IMR-90 (cell line): ENCODE results near the gene BRD1. TPM values are rescaled to one million over a fixed set of nuclear protein-coding genes. Genes with fewer than 3 reads are reported as not detected.

Experiments
- ATAC-seq: fragments of 200-7000 bp; cut with Tn5 transposase; 2 replicates; pipeline ENCODE4 v1.9.1; 2020; ENCODE audit warnings: low read depth, mild to moderate bottlenecking, moderate library complexity
- BruUV-seq: library from RNA; stranded (reverse); fragments of 400-500 nt; replicated peaks from 2 replicates; lab custom pipeline; 2021; lab: Mats Ljungman, UMichigan
- CTCF ChIA-PET: fragments of 300-600 bp; formaldehyde crosslinking; extraction: SDS; loops from one replicate; lab custom pipeline; 2021; ENCODE audit warnings: antibody characterized with exemption; lab: Yijun Ruan, JAX
- POLR2A ChIA-PET: fragments of 300-600 bp; sonication (Branson Sonifier 250); formaldehyde crosslinking; loops from one replicate; lab custom pipeline; 2022; ENCODE audit warnings: antibody characterized with exemption; ENCODE audit not compliant: unreplicated experiment; lab: Charles Lee
- DNase-seq: peaks from one replicate; pipeline ENCODE4 v3.0.0; 2013
- H2AFZ ChIP-seq: replicated peaks from 2 replicates; pipeline ENCODE3; 2013; ENCODE audit warnings: low read length, mild to moderate bottlenecking; ENCODE audit not compliant: poor library complexity
- H2AK5ac ChIP-seq: 2 replicates; pipeline ENCODE4 v1.6.1; 2013; ENCODE audit warnings: low read depth, low read length, inconsistent platforms
- H2AK9ac ChIP-seq: replicated peaks from 2 replicates; pipeline ENCODE3; 2013; ENCODE audit warnings: mild to moderate bottlenecking, low read depth, low read length, moderate library complexity; ENCODE audit not compliant: poor library complexity
- H2BK120ac ChIP-seq: 2 replicates; pipeline ENCODE4 v1.6.1; 2013; ENCODE audit warnings: low read depth, low read length, inconsistent platforms
- H2BK15ac ChIP-seq: 3 replicates; pipeline ENCODE4 v1.6.1; 2013; ENCODE audit warnings: low read depth, low read length, inconsistent platforms
- H2BK20ac ChIP-seq: 2 replicates; pipeline ENCODE4 v1.6.1; 2013; ENCODE audit warnings: low read depth, mild to moderate bottlenecking, inconsistent platforms, low read length, moderate library complexity
- H2BK5ac ChIP-seq: 2 replicates; pipeline ENCODE4 v1.6.1; 2013; ENCODE audit warnings: mild to moderate bottlenecking, low read depth, low read length, inconsistent platforms; ENCODE audit not compliant: poor library complexity, severe bottlenecking
- H3K14ac ChIP-seq: replicated peaks from 2 replicates; pipeline ENCODE4 v1.6.1; 2013; ENCODE audit warnings: low read depth, low read length, inconsistent platforms
- H3K18ac ChIP-seq: 2 replicates; pipeline ENCODE4 v1.6.1; 2013; ENCODE audit warnings: low read depth, low read length, control low read depth
- H3K23ac ChIP-seq: 2 replicates; pipeline ENCODE4 v1.6.1; 2013; ENCODE audit warnings: low read depth, low read length, inconsistent platforms
- H3K27ac ChIP-seq: 2 replicates; pipeline ENCODE4 v1.5.1; 2013; ENCODE audit warnings: mild to moderate bottlenecking, control low read depth, low read length; ENCODE audit not compliant: insufficient read depth
- H3K27me3 ChIP-seq: 2 replicates; pipeline ENCODE4 v1.6.1; 2013; ENCODE audit warnings: low read length; ENCODE audit not compliant: control insufficient read depth, insufficient read depth
- H3K36me3 ChIP-seq: 2 replicates; pipeline ENCODE4 v1.6.1; 2013; ENCODE audit warnings: low read length, mixed read lengths; ENCODE audit not compliant: control insufficient read depth, insufficient read depth
- H3K4ac ChIP-seq: 2 replicates; pipeline ENCODE4 v1.6.1; 2013; ENCODE audit warnings: low read depth, low read length, inconsistent platforms
- H3K4me1 ChIP-seq: 2 replicates; pipeline ENCODE4 v1.6.1; 2013; ENCODE audit warnings: low read length, mixed read lengths; ENCODE audit not compliant: control insufficient read depth, insufficient read depth
- H3K4me2 ChIP-seq: 2 replicates; pipeline ENCODE4 v1.6.1; 2013; ENCODE audit warnings: low read depth, mild to moderate bottlenecking, control low read depth, low read length, moderate library complexity
- H3K4me3 ChIP-seq: 2 replicates; pipeline ENCODE4 v1.5.1; 2013; ENCODE audit warnings: low read depth, mild to moderate bottlenecking, control low read depth, low read length, moderate library complexity; ENCODE audit not compliant: insufficient read depth
- H3K56ac ChIP-seq: 2 replicates; pipeline ENCODE4 v1.6.1; 2013; ENCODE audit warnings: low read length, inconsistent platforms; ENCODE audit not compliant: insufficient read depth; ENCODE audit errors: extremely low read depth
- H3K79me1 ChIP-seq, 2 experiments: 2 replicates each; pipeline ENCODE4 v1.6.1; 2013; ENCODE audit warnings: low read length in 2 of 2, inconsistent platforms in 1 of 2, low read depth in 1 of 2
- H3K9ac ChIP-seq: 2 replicates; pipeline ENCODE4 v1.6.1; 2013; ENCODE audit warnings: low read depth, low read length, control low read depth
- H3K9me1 ChIP-seq: 2 replicates; pipeline ENCODE4 v1.6.1; 2013; ENCODE audit warnings: low read length, inconsistent platforms; ENCODE audit not compliant: insufficient read depth
- H3K9me3 ChIP-seq: 2 replicates; pipeline ENCODE4 v1.6.1; 2013; ENCODE audit warnings: low read length; ENCODE audit not compliant: control insufficient read depth, insufficient read depth
- H4K20me1 ChIP-seq: 2 replicates; pipeline ENCODE4 v1.6.1; 2013; ENCODE audit warnings: low read length, inconsistent platforms; ENCODE audit not compliant: insufficient read depth
- H4K5ac ChIP-seq: 2 replicates; pipeline ENCODE4 v1.6.1; 2013; ENCODE audit warnings: mild to moderate bottlenecking, low read depth, low read length, control low read depth
- H4K8ac ChIP-seq, 2 experiments: 2 replicates each; pipeline ENCODE4 v1.6.1; 2013; ENCODE audit warnings: low read depth in 2 of 2, low read length in 2 of 2, control low read depth in 1 of 2, inconsistent platforms in 1 of 2
- H4K91ac ChIP-seq: 2 replicates; pipeline ENCODE4 v1.6.1; 2013; ENCODE audit warnings: low read depth, low read length, inconsistent platforms; ENCODE audit not compliant: insufficient read depth
- BHLHE40 ChIP-seq: fragments of 150-350 bp; IDR thresholded peaks from 2 replicates; pipeline ENCODE4 v1.6.1; 2016; ENCODE audit warnings: mild to moderate bottlenecking, low read depth, low read length
- CEBPB ChIP-seq: IDR thresholded peaks from 2 replicates; pipeline ENCODE4 v1.6.1; 2012; ENCODE audit warnings: low read depth, low read length, improper control_type of control experiment
- CHD1 ChIP-seq: IDR thresholded peaks from 2 replicates; pipeline ENCODE4 v1.6.1; 2012; ENCODE audit warnings: low read depth, low read length, improper control_type of control experiment
- CTCF ChIP-seq: conservative IDR thresholded peaks from 2 replicates; pipeline ENCODE4 v1.5.1; 2012; ENCODE audit warnings: mild to moderate bottlenecking, low read depth, low read length, improper control_type of control experiment
- ELK1 ChIP-seq: fragments of 150-350 bp; IDR thresholded peaks from 2 replicates; pipeline ENCODE4 v1.6.1; 2016; ENCODE audit warnings: low read depth, mild to moderate bottlenecking, low read length, moderate library complexity, borderline replicate concordance
- FOS ChIP-seq: fragments of 150-350 bp; IDR thresholded peaks from 2 replicates; pipeline ENCODE4 v1.6.1; 2016; ENCODE audit warnings: low read depth, low read length
- MAFK ChIP-seq: IDR thresholded peaks from 2 replicates; pipeline ENCODE4 v1.6.1; 2012; ENCODE audit warnings: low read depth, low read length, improper control_type of control experiment
- MAZ ChIP-seq: IDR thresholded peaks from 2 replicates; pipeline ENCODE4 v1.6.1; 2012; ENCODE audit warnings: low read depth, mild to moderate bottlenecking, low read length, improper control_type of control experiment, moderate library complexity, borderline replicate concordance
- MXI1 ChIP-seq: IDR thresholded peaks from 2 replicates; pipeline ENCODE4 v1.6.1; 2012; ENCODE audit warnings: low read depth, mild to moderate bottlenecking, low read length, moderate library complexity, borderline replicate concordance
- NFE2L2 ChIP-seq: fragments of 150-350 bp; IDR thresholded peaks from 2 replicates; pipeline ENCODE4 v1.6.1; 2016; ENCODE audit warnings: low read depth, mild to moderate bottlenecking, low read length
- POLR2A ChIP-seq: IDR thresholded peaks from 2 replicates; pipeline ENCODE4 v1.6.1; 2012; ENCODE audit warnings: mild to moderate bottlenecking, low read depth, low read length
- RAD21 ChIP-seq: IDR thresholded peaks from 2 replicates; pipeline ENCODE4 v1.6.1; 2012; ENCODE audit warnings: low read length, improper control_type of control experiment
- RCOR1 ChIP-seq: IDR thresholded peaks from 2 replicates; pipeline ENCODE4 v1.6.1; 2012; ENCODE audit warnings: mild to moderate bottlenecking, low read length, improper control_type of control experiment; ENCODE audit not compliant: insufficient replicate concordance
- RFX5 ChIP-seq: IDR thresholded peaks from 2 replicates; pipeline ENCODE4 v1.8.0; 2012; ENCODE audit warnings: low read depth, mild to moderate bottlenecking, low read length, moderate library complexity
- SMC3 ChIP-seq: fragments of 150-350 bp; IDR thresholded peaks from 2 replicates; pipeline ENCODE4 v1.6.1; 2016; ENCODE audit warnings: low read depth, mild to moderate bottlenecking, antibody characterized with exemption, low read length, moderate library complexity
- USF2 ChIP-seq: fragments of 150-350 bp; IDR thresholded peaks from 2 replicates; pipeline ENCODE4 v1.6.1; 2017; ENCODE audit warnings: mild to moderate bottlenecking, antibody characterized with exemption, low read length, low read depth
- WGBS, 2 experiments: methylation state at CpG; one replicate each; pipeline versions ENCODE4 v1.1.5 to v1.1.7; 2013; ENCODE audit warnings: missing lambda C conversion rate in 2 of 2; ENCODE audit not compliant: insufficient read length in 1 of 2; ENCODE audit errors: extremely low coverage in 2 of 2; 5-methylcytosine and 5-hydroxymethylcytosine counted together
- dilution Hi-C: fragments of 300-500 bp; cut with HindIII; formaldehyde crosslinking; loops from one replicate; pipeline ENCODE4 v1.14.3; 2018; ENCODE audit warnings: low sequenced_read_pairs; ENCODE audit not compliant: unreplicated experiment
- in situ Hi-C: fragments of 300-500 bp; cut with MboI; formaldehyde crosslinking; loops from 3 replicates; pipeline ENCODE4 v1.14.3; 2019; ENCODE audit warnings: low sequenced_read_pairs, inconsistent platforms, mixed read lengths
- intact Hi-C: fragments of 100-400 bp; cut with micrococcal nuclease; formaldehyde crosslinking; loops from 2 replicates; pipeline ENCODE4 v1.10.0; 2022
- polyA plus RNA-seq, 3 experiments: library from polyadenylated mRNA; depleted of rRNA; stranded (reverse); fragments of >200 nt; gene quantifications; 2 replicates each; pipeline ENCODE4 v1.2.3, GENCODE V29; 2012; ENCODE audit warnings: low replicate concordance in 1 of 3
- total RNA-seq: library from RNA; depleted of rRNA; stranded (reverse); fragments of >200 nt; gene quantifications from 2 replicates; pipeline ENCODE4 v1.2.3, GENCODE V29; 2012

Gene BRD1
- total and polyA plus RNA-seq, 2 of the 4 experiments (the other 2 are of a cell fraction), result 10.0 to 10.6 TPM

- Histone ChIP-seq H3K4me3 (no peak overlapping the region), H4K91ac (no peak overlapping the region), H3K9me1 (peaks cover 5% of the 10 kb centered on the region; the same call in 1 of the 2 replicates), H3K4me1 (no peaks in the 10 kb centered on the region), H3K23ac (no peak overlapping the region), H3K79me1 (peaks cover 24 to 66% of the 10 kb centered on the region in 2 experiments), H2BK120ac (no peak overlapping the region), H3K14ac (no peak overlapping the region), H3K18ac (no peak overlapping the region), H2BK20ac (no peak overlapping the region), H4K5ac (no peak overlapping the region), H3K56ac (no peak overlapping the region), H3K9ac (no peak overlapping the region), H4K20me1 (peaks cover 66% of the 10 kb centered on the region), H3K27ac (no peak overlapping the region), H3K4me2 (no peak overlapping the region), H2BK5ac (no peak overlapping the region), H3K27me3 (no peaks in the 10 kb centered on the region), H2AFZ (no peak overlapping the region), H3K9me3 (peaks cover 30% of the 10 kb centered on the region), H2BK15ac (no peak overlapping the region), H4K8ac (no peak overlapping the region), H2AK9ac (no peak overlapping the region), H2AK5ac (no peak overlapping the region), H3K4ac (no peak overlapping the region), H3K36me3 (peaks cover 18% of the 10 kb centered on the region)
- ChIA-PET CTCF (no interaction called here), POLR2A (no interaction called here)
- ATAC-seq (no peak), DNase-seq (no peak)
- no TSS peak for BruUV-seq
- dilution Hi-C loops, result no loop called here
- in situ Hi-C loops, result loop anchor here (10.0 kb wide), 1 partner anchor 48 kb away; the partner anchor contains the start of genes ALG12 and CRELD2
- TF ChIP-seq RFX5 (no peak), MXI1 (no peak), POLR2A (no peak), SMC3 (no peak), CEBPB (no peak), MAFK (no peak), USF2 (no peak), RAD21 (no peak), ELK1 (no peak), NFE2L2 (no peak), MAZ (no peak), CHD1 (no peak), BHLHE40 (no peak), FOS (no peak), CTCF (no peak), RCOR1 (no peak)
- intact Hi-C loops, result no loop called here
- no CpG with 5 or more reads among the region's 8 CpGs for WGBS, 2 experiments
Measured at GRCh38 chr22:49866646-49867045, 39.0 kb upstream of the BRD1 start.
